GM21447 (cell line): ENCODE data around the gene MAN1A1.

Experiments used
- ATAC-seq: cut with Tn5 transposase; IDR thresholded peaks from one replicate; pipeline ENCODE4 v1.9.1; 2021; ENCODE audit not compliant: unreplicated experiment

MAN1A1 gene

GRCh38 chr6:119346936-119347335 lies 2.6 kb downstream of the MAN1A1 start:
- ATAC-seq: no peak

DNA sequence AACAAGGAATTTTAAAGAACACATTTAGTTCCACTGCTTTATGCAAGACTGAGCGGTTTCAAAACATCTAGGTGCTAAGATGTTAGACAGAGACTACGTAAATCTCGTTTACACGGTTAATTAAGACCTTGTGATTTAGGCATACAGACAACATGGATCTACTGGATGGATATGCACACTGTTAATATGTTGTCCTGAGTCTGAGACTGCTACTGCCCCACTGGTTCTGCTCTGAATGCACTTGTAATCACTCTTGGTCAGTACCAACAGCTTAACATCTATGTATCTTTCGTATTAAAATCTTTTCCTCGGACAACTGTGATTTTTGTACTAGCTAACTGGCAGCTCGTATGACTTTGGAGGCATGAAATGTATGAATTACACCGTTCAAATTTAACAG lies 3.1 kb downstream of the MAN1A1 start:
- ATAC-seq: no peak

- no peak for ATAC-seq
Measured at GRCh38 chr6:119345114-119345513, 4.4 kb downstream of the MAN1A1 start.

DNA sequence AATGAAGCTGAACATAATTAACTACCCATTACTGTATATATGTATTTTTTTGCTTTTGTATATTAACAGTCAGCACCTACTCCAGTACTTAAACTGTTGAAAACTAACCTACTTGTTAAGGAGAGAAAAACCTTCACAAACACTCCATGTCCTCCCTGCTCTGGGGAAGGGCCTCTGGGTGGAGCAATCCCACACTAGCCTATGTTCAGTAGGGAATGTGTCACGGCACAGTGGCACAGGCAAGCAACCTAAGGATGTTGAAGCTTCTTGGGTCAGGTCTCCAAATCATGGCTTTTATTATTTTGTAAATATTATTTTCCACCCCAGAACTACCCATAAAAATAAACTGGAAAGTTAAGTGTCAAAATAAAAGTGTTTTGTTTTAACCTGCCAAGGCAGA lies 5.3 kb downstream of the MAN1A1 start:
- no peak for ATAC-seq

DNA sequence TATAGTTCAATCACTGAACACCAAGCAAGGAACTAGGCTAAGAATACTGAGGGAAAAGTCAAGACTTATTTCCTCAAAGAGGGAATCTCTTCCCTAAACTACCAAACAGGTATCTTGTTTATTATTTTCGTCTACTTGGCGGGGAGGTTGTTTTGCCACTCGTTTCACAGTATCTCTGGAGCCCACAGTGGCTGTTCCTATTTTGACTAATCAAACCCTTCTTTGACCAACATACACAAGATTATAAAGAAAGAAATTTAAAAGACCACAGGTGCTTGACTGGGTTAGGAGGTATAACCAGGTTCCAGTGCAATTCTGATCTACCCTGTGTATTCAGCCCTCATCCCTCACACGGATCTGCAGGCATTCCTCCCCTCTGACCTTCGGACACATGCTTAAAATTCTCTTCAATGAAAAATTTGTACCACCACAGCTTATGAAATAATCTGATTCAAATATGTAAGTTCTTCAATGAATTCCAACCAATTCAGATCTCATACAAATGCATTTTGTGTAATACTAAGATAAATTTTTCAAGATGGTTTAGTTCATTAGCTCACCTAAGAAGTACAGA lies 5.9 kb downstream of the MAN1A1 start:
- no peak for ATAC-seq

DNA sequence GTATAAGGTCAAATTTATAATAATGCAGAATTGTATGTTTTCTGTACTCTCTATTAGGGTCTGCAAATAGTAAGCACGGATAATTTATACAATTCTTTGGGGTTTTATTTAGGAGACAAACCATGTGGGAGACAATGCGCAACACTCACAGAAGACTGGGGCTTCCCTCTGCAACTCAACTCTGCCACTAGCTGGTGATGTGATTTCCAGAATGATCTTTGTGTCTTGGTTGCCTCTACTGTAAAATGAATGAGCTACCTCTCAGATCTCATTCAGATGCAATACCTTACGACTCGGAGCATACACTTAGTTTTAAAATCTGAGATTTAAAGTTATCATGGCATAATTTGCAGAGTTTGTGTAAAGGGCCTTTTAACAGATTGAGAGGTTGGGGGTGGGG lies 6.4 kb downstream of the MAN1A1 start:
- ATAC-seq: no peak

DNA sequence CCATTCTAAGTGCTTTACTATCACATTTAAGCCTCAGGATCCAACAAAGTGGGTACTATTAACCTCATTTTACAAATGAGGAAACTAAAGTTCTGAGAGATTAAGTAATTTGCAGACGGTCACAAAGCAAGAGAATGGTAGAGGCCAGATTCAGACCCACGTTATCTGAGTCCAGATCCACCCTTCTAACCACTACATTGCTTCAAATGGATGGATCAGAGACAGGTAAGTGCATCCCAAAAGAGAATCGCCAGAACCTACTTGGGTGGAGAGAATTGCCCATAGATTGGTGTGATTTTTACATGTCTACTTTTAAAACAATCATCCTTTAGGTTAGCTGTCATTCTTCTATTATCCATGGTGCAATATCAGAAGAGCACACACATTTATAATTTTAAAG lies 7.1 kb downstream of the MAN1A1 start:
- ATAC-seq: no peak

GRCh38 chr6:119340796-119341487 lies 8.6 kb downstream of the MAN1A1 start:
- ATAC-seq: no peak

DNA sequence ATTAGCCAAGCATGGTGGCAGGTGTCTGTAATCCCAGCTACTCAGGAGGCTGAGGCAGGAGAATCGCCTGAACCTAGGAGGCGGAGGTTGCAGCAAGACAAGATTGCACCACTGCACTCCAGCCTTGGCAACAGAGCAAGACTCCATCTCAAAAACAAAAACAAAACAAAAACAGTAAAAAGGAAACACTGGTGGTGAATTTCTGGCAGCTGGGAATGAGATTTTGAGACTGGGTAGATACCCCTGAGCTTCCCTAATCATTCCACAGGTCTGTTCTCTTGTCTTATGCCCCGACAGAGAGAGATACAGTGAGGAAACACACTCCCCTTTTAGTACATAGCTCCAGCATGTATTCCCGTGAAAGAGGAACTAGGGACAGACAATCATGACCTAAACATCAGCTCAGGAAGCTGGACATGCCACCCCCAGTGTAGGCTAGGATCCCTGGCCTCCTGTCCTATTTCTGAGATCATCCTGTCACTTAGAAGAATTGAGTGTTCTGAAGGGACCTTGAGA lies 9.6 kb downstream of the MAN1A1 start:
- ATAC-seq: no peak

GRCh38 chr6:119337762-119338161 lies 11.8 kb downstream of the MAN1A1 start:
- no peak for ATAC-seq

DNA sequence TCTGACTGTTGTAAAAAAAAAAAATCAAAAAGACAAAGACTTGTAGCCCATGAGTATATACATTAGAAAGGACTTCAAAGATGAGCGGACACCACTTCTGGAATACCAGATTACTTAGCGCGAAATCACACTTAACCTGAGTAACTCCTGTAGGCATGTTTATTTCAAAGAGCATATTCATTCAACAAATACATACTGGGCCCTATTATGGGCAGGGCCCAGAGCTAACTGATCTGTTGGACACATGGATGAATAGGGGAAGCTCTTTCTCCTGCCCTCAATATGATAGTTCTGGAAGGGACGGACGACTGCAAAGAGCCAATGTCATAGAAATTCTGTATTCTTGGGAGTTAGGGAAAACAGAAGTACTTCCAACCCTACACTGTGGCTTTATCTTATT lies 12.3 kb downstream of the MAN1A1 start:
- no peak for ATAC-seq

- no peak for ATAC-seq
Measured at GRCh38 chr6:119334535-119335264, 14.9 kb downstream of the MAN1A1 start.

DNA sequence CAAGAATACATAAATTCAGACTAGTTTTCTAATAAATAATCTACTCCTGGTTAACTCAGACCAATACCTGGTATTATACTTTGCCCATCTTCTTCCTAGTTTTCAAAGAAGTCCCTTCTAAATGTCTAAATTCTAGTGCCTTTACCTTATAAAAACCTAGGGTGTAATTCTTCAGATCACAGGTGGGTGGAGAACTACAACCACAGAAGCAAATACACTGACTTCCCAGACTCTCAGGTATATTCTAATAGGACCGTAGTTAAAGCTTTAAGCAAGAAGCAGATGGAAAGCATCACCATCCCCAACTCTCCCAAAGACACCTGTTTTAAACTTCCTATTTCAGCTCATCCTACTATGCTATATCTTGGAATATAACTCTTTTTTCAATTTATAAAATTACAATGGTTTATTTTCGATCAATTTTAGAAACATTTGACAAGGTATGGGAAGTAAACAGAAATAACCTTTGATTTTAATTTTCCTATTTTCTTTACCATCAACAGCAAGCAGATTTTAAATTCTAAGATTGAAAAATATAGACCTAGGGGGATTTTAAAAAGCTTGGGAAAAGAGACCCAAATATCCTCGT lies 15.8 kb downstream of the MAN1A1 start:
- peak; percentile 42 for ATAC-seq

- ATAC-seq: no peak
Measured at GRCh38 chr6:119333063-119333609, 16.4 kb downstream of the MAN1A1 start.

GRCh38 chr6:119331663-119332286 lies 17.8 kb downstream of the MAN1A1 start:
- ATAC-seq: no peak

GRCh38 chr6:119330520-119331113 lies 18.9 kb downstream of the MAN1A1 start:
- ATAC-seq: no peak

GRCh38 chr6:119329794-119330180 lies 19.8 kb downstream of the MAN1A1 start:
- ATAC-seq: no peak

GRCh38 chr6:119328892-119329793 lies 20.4 kb downstream of the MAN1A1 start:
- ATAC-seq: no peak

DNA sequence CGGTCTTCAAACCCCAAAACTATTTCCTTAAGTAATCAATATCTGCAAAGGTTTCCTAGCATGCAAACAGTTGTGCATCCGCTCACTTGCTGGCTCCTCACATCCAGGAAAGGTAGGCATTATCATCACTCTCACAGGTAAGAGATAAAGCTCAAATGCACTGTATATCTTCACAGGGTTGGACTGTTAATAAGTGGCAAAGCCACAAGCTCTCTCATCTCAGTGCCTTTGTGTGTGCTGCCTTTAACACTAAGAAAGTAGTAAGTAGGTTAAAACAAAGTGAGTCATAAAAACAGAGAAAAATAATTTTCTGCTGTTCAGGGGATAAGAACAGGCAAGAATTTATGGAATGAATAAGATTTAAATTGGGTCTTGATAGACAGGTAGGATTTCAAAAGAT lies 21.3 kb downstream of the MAN1A1 start:
- ATAC-seq: no peak

- no peak for ATAC-seq
Measured at GRCh38 chr6:119327810-119328209, 21.8 kb downstream of the MAN1A1 start.
